PC-3 (cell line): ENCODE measurements around the gene SELPLG.

Source experiments
- CTCF ChIP-seq: fragments of 300-600 bp; sonication (generic); conservative IDR thresholded peaks from 2 replicates; pipeline ENCODE4 v1.5.1; 2017; ENCODE audit warnings: antibody characterized with exemption, low read depth, mild to moderate bottlenecking, low read length
- EZH2phosphoT487 ChIP-seq: fragments of 300-600 bp; sonication (generic); IDR thresholded peaks from 2 replicates; pipeline ENCODE4 v1.6.1; 2018; ENCODE audit warnings: mild to moderate bottlenecking, antibody characterized with exemption, low read length, borderline replicate concordance

- TF ChIP-seq CTCF (no peak), EZH2phosphoT487 (no peak)
Observed at GRCh38 chr12:108612788-108613282, 20.9 kb downstream of the SELPLG start.
